Middle frontal gyrus (tissue), 1 donor: ENCODE results near the gene R3HDM2.

ENCODE experiments used
- DNase-seq: peaks from one replicate; pipeline ENCODE4 v3.0.0-alpha.2; 2015; ENCODE audit warnings: low spot score; ENCODE audit errors: extremely low spot score

Gene R3HDM2

DNA sequence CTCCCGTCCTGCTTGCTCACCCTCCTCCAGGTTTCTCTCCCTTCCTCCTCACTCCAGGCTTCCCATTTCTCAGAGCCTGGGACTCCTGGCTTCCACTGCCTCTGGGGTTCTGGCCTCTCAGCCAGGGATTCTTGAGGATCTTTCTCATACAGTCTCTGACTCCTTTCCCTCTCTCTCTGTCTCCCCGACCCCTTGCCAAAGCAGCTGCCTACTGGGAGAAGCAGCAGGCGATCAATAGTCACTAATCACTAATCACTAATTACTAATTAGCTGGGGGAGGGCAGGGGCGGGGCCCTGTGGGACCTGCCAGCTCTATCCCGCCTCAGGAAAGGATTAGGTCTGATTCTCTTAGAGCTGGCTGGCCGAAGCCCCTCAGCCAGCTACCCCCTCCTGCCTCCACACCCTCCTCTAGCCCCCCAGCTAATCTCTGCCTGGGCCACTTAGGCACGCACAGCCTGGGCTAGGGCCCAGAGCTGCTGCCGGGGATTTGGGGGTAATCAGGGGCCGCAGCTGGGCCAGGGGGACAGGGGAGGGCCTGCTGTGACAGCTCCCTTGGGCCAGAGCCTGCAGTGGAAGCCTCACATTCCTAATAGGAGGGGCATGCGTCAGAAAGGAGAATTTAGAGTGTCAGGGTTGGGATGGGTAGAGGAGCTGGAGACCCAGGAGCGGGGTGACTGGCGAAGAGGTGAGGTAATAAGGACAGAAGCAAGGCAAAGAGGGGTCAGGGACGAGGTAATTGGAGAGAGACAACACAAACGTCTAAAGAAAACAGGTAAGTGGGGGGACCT is 211.4 kb downstream of the R3HDM2 start:
- no peak for DNase-seq

- no peak for DNase-seq
Measured at GRCh38 chr12:57218030-57218853, 212.6 kb downstream of the R3HDM2 start.

GRCh38 chr12:57216921-57217879 is 213.6 kb downstream of the R3HDM2 start:
- DNase-seq = no peak

DNA sequence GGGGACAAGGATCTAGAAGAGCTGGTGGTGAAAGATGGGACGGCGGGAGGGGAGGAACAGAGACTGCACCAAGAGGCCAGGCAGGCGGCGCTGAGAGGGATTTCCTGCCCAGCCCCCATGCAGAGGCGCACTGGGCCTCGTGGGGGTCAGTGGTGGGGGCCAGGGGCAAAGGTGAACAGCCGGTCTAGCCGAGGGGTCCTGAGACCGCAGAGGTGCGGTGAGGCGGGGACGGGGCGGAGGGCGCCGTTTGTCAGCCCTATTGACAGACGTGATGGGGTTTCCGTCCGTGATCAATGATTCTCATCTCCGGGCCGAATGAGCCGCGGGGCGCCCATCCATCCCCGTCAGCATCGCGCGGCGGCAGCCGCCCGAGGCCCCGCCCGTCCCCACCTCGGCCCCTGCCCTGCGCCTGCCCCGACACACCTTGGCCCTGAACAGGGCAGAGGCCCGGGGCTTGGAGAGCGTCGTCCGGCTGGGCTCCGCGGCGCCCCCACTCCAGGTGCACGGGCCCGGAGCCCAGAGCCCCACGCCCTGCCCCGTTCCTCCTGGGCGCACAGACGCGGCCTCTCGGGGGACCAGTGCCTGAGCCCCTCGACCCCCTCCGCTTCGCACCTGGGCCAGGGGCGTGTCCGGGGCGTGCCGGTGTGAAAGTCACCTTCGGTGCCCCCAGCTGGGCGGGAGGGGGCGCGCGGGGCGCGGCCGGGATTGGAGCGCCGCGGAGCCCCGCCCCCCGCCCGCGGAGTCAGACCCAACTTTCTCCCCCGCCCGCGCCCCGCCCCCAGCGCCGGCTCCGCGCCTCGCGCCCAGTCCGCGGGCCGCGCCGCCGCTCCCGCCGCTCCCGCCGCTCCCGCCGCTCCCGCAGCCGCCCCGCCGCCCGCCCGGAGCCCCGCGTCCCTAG is 214.6 kb downstream of the R3HDM2 start, which contains the start of gene NXPH4:
Gene NXPH4, plus strand, starts transcription at position 781 of the 898 bp plus-strand sequence. CDS start 176 bp downstream, outside the sequence.
- no peak for DNase-seq

- no peak for DNase-seq
Measured at GRCh38 chr12:57215668-57216013, 215.2 kb downstream of the R3HDM2 start.

DNA sequence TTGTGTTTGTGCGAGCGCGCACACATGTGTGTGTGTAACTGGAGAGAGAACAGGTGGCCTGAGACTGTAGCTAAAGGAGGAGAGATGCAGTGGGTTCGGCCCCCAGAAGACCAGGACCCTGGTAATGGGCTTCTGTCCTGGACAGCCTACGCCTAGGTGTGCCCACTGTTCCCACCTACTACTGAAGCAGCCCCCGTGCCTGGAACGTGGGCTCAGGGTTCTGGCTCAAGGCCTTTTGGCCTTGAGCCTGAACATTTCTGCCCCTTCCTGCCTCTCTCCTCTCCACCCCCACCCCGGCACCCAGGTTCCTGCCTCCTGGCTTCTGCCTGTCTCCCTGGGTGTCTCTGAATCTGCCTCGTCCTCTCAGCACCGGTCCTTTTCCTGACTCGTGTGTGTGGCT is 215.8 kb downstream of the R3HDM2 start:
- DNase-seq = no peak

DNA sequence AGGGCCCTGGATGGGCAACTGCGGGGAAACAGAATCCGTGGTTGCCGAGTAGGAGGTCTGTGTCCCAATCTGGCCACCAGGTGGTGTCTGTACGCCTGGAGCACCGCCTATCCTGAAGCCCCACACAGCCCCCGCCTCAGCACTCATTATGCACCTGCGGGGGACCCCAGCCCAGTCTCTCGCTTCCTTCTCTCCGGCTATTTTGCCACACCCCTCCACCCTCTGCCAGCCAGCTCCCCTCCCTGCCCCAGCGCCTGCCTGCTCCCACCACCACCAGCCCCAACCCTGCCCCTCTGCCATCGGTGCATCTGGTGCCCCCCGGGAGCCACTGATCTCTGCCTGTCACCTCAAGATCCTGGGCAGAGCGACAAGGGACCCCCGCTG is 216.5 kb downstream of the R3HDM2 start:
- no peak for DNase-seq

- no peak for DNase-seq
Measured at GRCh38 chr12:57213763-57214397, 217.0 kb downstream of the R3HDM2 start.

- peak; percentile 80 for DNase-seq
Measured at GRCh38 chr12:57213058-57213715, 217.7 kb downstream of the R3HDM2 start.

DNA sequence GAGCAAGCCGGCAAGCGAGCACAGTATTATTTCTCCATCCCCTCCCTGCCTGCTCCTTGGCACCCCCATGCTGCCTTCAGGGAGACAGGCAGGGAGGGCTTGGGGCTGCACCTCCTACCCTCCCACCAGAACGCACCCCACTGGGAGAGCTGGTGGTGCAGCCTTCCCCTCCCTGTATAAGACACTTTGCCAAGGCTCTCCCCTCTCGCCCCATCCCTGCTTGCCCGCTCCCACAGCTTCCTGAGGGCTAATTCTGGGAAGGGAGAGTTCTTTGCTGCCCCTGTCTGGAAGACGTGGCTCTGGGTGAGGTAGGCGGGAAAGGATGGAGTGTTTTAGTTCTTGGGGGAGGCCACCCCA is 218.2 kb downstream of the R3HDM2 start:
- no peak for DNase-seq

DNA sequence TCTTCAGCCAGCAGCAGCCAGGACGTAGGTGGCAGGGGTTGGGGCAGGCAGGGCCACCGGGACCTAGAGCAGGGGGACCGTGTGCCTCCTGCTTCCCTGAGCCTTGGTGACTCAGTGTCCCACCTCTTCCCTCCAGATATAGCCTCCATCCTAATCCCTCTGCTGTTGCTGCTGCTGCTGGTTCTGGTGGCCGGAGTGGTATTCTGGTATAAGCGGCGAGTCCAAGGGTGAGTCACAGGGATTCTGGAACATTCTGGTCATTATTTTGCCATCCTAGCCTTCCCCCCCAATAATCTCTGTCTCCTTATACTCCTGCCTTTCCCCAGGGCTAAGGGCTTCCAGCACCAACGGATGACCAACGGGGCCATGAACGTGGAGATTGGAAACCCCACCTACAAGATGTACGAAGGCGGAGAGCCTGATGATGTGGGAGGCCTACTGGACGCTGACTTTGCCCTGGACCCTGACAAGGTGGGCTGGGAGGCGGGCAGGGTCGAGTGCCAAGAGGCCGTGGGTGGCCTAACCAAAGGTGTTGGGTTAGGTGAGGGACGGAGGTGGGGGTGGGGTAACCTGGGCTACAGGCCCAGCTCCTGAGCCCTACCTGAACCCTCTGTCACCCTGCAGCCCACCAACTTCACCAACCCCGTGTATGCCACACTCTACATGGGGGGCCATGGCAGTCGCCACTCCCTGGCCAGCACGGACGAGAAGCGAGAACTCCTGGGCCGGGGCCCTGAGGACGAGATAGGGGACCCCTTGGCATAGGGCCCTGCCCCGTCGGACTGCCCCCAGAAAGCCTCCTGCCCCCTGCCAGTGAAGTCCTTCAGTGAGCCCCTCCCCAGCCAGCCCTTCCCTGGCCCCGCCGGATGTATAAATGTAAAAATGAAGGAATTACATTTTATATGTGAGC is 218.8 kb downstream of the R3HDM2 start:
- DNase-seq = no peak

DNA sequence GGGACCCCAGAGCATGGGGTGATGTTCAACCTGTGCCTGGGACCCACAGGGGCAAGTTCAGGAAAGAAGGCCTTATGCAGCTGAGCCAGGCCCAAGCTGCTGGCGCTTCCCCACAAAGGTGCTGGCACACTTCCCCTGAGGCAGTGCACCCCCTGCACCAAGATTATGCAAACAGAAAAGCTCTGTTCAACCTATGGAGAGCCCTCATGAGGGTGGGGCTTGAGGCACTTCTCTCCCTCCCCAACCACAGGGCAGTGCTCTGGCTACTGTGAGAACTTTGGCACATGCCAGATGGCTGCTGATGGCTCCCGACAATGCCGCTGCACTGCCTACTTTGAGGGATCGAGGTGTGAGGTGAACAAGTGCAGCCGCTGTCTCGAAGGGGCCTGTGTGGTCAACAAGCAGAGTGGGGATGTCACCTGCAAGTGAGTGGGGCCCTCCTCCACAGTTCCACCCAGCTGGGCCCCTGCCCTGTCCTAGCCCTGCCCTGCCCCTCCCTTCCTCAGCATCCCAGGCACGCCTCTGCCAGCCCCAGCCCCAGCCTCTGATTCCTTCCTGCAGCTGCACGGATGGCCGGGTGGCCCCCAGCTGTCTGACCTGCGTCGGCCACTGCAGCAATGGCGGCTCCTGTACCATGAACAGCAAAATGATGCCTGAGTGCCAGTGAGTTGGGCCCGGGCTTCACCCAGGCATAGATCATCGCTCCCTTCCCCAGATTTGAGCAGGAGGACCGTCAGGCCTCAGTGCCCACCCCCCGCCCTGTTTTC is 219.7 kb downstream of the R3HDM2 start:
- DNase-seq = no peak

GRCh38 chr12:57210461-57210860 is 220.4 kb downstream of the R3HDM2 start:
- DNase-seq = no peak

GRCh38 chr12:57209916-57210315 is 220.9 kb downstream of the R3HDM2 start:
- no peak for DNase-seq

DNA sequence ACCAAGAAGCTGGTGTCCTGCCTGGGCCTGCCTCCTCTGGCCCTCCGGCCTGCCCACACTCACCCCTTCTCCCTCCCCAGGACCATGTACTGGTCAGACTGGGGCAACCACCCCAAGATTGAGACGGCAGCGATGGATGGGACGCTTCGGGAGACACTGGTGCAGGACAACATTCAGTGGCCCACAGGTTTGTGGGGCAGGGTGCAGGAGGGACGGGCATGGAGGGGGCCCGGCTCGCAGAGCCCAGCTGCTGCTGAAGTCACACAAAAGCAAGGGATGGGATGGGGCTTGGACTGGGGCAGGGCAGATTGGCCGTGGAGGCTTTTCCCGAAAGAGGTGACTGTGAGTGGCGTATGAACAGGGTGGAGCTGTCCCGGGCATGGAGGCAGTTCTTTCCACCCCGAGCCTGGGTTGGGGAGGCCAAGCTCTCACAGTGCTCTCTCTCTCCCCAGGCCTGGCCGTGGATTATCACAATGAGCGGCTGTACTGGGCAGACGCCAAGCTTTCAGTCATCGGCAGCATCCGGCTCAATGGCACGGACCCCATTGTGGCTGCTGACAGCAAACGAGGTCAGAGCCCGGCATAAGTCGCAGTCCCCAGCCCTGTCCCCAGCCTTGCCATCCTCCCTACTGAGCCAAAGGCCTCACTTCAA is 222.1 kb downstream of the R3HDM2 start:
- peak; percentile 46 for DNase-seq

GRCh38 chr12:57207731-57208630 is 222.9 kb downstream of the R3HDM2 start:
- no peak for DNase-seq
